Activated T-helper 2 cell treated with anti-CD3 and anti-CD28 coated beads, Interferon-gamma antibody, Interleukin-2, Interleukin-4, amounts not matched to agents 10 μg/mL and 5 μg/mL and 100 μg/mL, durations not matched to agents 14 hours and 24 hours and 36 hours (primary cell): ENCODE results near the gene CLEC3A. TPM values are rescaled to one million over a fixed set of nuclear protein-coding genes. Genes with fewer than 3 reads are reported as not detected.
"Not testable (repeated sequence)": the region's sequence is repeated elsewhere in the genome, so short reads cannot be mapped to it uniquely, and the experiment has no call there.

ENCODE experiments used
- DNase-seq: peaks from one replicate; pipeline ENCODE4 v3.0.0; 2021; ENCODE audit warnings: low spot score
- H3K27ac Mint-ChIP-seq: one replicate; pipeline ENCODE4 v1.8.0; 2021; ENCODE audit warnings: mixed read lengths
- H3K27me3 Mint-ChIP-seq: one replicate; pipeline ENCODE4 v1.8.0; 2021; ENCODE audit warnings: low read depth, mixed read lengths
- H3K36me3 Mint-ChIP-seq: one replicate; pipeline ENCODE4 v1.8.0; 2021; ENCODE audit warnings: low read depth, mixed read lengths
- H3K4me1 Mint-ChIP-seq: one replicate; pipeline ENCODE4 v1.8.0; 2021; ENCODE audit warnings: low read depth, mixed read lengths
- H3K4me3 Mint-ChIP-seq: one replicate; pipeline ENCODE4 v1.8.0; 2021; ENCODE audit warnings: low read depth, mild to moderate bottlenecking, moderate library complexity, mixed read lengths
- H3K9me3 Mint-ChIP-seq: one replicate; pipeline ENCODE4 v1.8.0; 2021; ENCODE audit warnings: mixed read lengths
- intact Hi-C: fragments of 100-400 bp; cut with micrococcal nuclease; formaldehyde crosslinking; loops from one replicate; pipeline ENCODE4 v1.15.1; 2023
- total RNA-seq: library from RNA; stranded (reverse); gene quantifications from 2 replicates; pipeline ENCODE4 v1.2.3, GENCODE V29; 2022

Gene CLEC3A
- total RNA-seq, 1 donor from 2014 or later, result not detected

DNA sequence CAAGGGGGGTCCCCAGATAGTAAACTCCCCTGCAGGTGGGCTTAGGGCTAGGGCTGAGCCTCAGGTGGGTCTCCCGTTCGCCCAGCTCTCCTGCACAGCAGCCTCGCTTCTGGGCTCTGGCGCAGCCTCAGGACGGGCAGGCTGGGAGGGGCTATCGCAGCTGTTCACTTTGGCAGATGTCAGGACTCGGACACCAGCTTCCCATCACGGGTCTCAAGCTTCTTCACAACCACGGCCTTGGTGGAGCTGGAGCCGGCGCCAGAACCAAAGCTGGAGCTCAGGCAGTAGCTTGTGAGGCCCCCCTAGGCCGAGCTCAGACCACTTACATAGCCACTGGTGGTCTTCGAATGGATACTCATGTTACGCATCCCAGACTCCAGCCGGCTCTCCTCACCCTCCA, 26.0 kb downstream of the CLEC3A start:
- H3K36me3 Mint-ChIP-seq, result no peaks in the 10 kb centered on the region
- no peak overlapping the region for H3K27ac Mint-ChIP-seq
- H3K9me3 Mint-ChIP-seq, result no peaks in the 10 kb centered on the region
- intact Hi-C loops, result no loop called here
- no peaks in the 10 kb centered on the region for H3K4me1 Mint-ChIP-seq
- H3K4me3 Mint-ChIP-seq, result no peak overlapping the region
- DNase-seq, result no peak
- peaks cover 4% of the 10 kb centered on the region for H3K27me3 Mint-ChIP-seq

DNA sequence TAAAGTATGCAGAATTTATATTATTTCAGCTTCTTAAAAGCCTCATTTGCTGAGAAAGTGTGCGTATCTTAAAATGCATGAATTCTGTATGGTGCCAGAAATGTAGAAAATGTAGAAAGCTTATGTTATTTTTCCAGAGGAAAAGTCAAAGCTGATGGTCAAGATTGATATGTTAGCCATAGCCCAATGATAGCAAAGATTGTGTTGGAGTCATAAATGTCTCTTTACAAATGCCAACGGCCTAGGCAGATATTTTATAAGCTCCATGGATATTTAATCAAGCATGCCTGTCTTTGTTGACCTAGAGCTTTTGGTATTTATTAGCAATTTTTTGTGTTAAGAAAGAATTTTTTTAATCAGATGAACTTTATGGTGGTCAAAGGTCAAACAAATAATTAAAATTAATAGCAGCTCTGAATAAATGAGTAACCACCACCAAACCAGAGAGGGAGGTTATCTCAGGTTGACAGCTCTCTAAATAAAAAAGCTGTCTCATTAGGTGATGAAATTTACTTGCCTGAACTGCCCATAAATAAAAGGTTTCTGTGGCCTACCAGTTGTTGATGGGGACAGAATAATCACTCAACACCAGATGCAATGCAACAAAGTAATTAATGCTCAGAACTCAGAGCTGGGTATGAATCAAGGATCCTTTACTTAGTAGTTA, 28.5 kb downstream of the CLEC3A start:
- Mint-ChIP-seq H3K36me3 (no peaks in the 10 kb centered on the region), H3K27me3 (peaks cover 1% of the 10 kb centered on the region), H3K9me3 (no peaks in the 10 kb centered on the region), H3K4me1 (no peaks in the 10 kb centered on the region), H3K27ac (no peak overlapping the region), H3K4me3 (no peak overlapping the region)
- DNase-seq, result no peak
- intact Hi-C loops, result no loop called here

- DNase-seq, result no peak
- Mint-ChIP-seq H3K27me3 (peaks cover 1% of the 10 kb centered on the region), H3K9me3 (no peaks in the 10 kb centered on the region), H3K4me1 (peaks cover 4% of the 10 kb centered on the region), H3K4me3 (no peak overlapping the region), H3K36me3 (no peaks in the 10 kb centered on the region), H3K27ac (no peak overlapping the region)
- intact Hi-C loops, result no loop called here
Measured at GRCh38 chr16:78057803-78058564, 35.6 kb downstream of the CLEC3A start.

DNA sequence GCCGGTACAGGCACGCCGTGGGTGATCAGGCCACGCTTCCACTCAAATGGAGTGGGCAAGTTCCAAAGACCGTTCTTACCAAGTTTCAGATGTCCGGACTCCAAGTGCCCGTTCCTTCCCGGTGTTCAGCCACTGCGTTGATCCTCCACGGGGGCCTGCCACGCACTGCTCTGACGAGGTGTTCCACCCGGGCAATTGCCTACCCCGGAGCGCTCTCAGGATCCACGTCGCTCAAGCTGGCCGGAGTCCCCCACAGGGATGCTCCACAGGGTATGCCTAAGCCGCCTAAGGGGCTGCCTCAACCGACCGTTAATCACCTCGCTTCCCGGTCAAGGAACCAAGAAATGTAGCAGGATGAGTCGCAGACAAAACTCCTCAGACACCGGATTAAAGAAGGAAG, 37.5 kb downstream of the CLEC3A start:
- H3K9me3 Mint-ChIP-seq, H3K4me3 Mint-ChIP-seq, H3K27ac Mint-ChIP-seq, intact Hi-C loops, H3K27me3 Mint-ChIP-seq, DNase-seq, H3K4me1 Mint-ChIP-seq, H3K36me3 Mint-ChIP-seq: not testable (repeated sequence)

- Mint-ChIP-seq H3K36me3 (no peaks in the 10 kb centered on the region), H3K27ac (no peak overlapping the region), H3K27me3 (peaks cover 8% of the 10 kb centered on the region), H3K4me3 (no peak overlapping the region), H3K4me1 (peaks cover 4% of the 10 kb centered on the region), H3K9me3 (no peaks in the 10 kb centered on the region)
- intact Hi-C loops, result no loop called here
- no peak for DNase-seq
Measured at GRCh38 chr16:78060295-78060694, 37.9 kb downstream of the CLEC3A start.

GRCh38 chr16:78060809-78061208, 38.5 kb downstream of the CLEC3A start:
- Mint-ChIP-seq H3K4me3 (no peak overlapping the region), H3K36me3 (no peaks in the 10 kb centered on the region), H3K4me1 (peaks cover 4% of the 10 kb centered on the region), H3K27ac (no peak overlapping the region), H3K9me3 (no peaks in the 10 kb centered on the region), H3K27me3 (peaks cover 9% of the 10 kb centered on the region)
- DNase-seq, result no peak
- intact Hi-C loops, result no loop called here

GRCh38 chr16:78065319-78065718, 43.0 kb downstream of the CLEC3A start:
- no peaks in the 10 kb centered on the region for H3K9me3 Mint-ChIP-seq
- no peak for DNase-seq
- H3K36me3 Mint-ChIP-seq, result no peaks in the 10 kb centered on the region
- no peak overlapping the region for H3K4me3 Mint-ChIP-seq
- intact Hi-C loops, result no loop called here
- no peak overlapping the region for H3K27ac Mint-ChIP-seq
- H3K4me1 Mint-ChIP-seq, result no peaks in the 10 kb centered on the region
- peaks cover 16% of the 10 kb centered on the region for H3K27me3 Mint-ChIP-seq

DNA sequence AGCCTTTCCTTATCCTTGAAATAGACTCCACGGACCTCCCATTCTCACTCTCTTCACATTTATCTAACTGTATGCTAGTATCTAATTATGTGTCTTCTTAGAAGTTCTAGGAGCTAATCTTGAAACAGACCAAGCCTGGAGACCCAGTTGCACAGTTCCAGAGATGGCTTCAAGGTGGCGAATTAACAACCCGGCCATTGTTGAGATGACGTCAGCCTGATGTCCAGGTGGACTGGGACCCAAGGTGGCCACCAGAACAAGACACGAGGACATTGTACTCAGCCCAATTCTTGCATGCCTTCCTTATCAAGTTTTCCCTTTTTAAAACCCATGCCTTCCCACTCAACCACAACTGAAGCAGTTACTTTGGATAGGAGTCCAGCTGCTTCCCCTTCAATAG, 47.6 kb downstream of the CLEC3A start:
- peaks cover 22% of the 10 kb centered on the region for H3K27me3 Mint-ChIP-seq
- H3K36me3 Mint-ChIP-seq, result no peaks in the 10 kb centered on the region
- H3K4me3 Mint-ChIP-seq, result no peak overlapping the region
- DNase-seq, result no peak
- intact Hi-C loops, result no loop called here
- no peaks in the 10 kb centered on the region for H3K9me3 Mint-ChIP-seq
- no peaks in the 10 kb centered on the region for H3K4me1 Mint-ChIP-seq
- H3K27ac Mint-ChIP-seq, result no peak overlapping the region

GRCh38 chr16:78072275-78072674, 49.9 kb downstream of the CLEC3A start:
- H3K36me3 Mint-ChIP-seq, result no peaks in the 10 kb centered on the region
- H3K9me3 Mint-ChIP-seq, result no peaks in the 10 kb centered on the region
- H3K27ac Mint-ChIP-seq, result no peak overlapping the region
- no peak for DNase-seq
- no peak overlapping the region for H3K4me3 Mint-ChIP-seq
- peaks cover 13% of the 10 kb centered on the region for H3K27me3 Mint-ChIP-seq
- no peaks in the 10 kb centered on the region for H3K4me1 Mint-ChIP-seq
- intact Hi-C loops, result no loop called here

GRCh38 chr16:78075800-78076199, 53.5 kb downstream of the CLEC3A start:
- Mint-ChIP-seq H3K4me1 (no peaks in the 10 kb centered on the region), H3K27ac (no peak overlapping the region), H3K27me3 (peaks cover 8% of the 10 kb centered on the region), H3K4me3 (no peak overlapping the region), H3K9me3 (no peaks in the 10 kb centered on the region), H3K36me3 (no peaks in the 10 kb centered on the region)
- no peak for DNase-seq
- intact Hi-C loops, result no loop called here

GRCh38 chr16:78081341-78081740, 59.0 kb downstream of the CLEC3A start:
- no peaks in the 10 kb centered on the region for H3K9me3 Mint-ChIP-seq
- no peak overlapping the region for H3K4me3 Mint-ChIP-seq
- H3K4me1 Mint-ChIP-seq, result no peaks in the 10 kb centered on the region
- H3K27me3 Mint-ChIP-seq, result peaks cover 13% of the 10 kb centered on the region
- intact Hi-C loops, result no loop called here
- no peak overlapping the region for H3K27ac Mint-ChIP-seq
- no peak for DNase-seq
- no peaks in the 10 kb centered on the region for H3K36me3 Mint-ChIP-seq
